Measurements from ENCODE around the gene DCTPP1. TPM values are rescaled to one million over a fixed set of nuclear protein-coding genes. Genes with fewer than 3 reads are reported as not detected.

Gene DCTPP1
- total RNA-seq, 4 donors from 2014 or later, result 20.7 to 33.3 (median 27.6) TPM

GRCh38 chr16:30444231-30445148 lies 14.7 kb upstream of the DCTPP1 start:
- Histone ChIP-seq H3K4me1 (peaks cover 0 to 24% (median 12%) of the 10 kb centered on the region in 4 donors), H3K9me3 (no peaks in the 10 kb centered on the region), H3K27ac (peak overlapping the region; percentile 92 to 96 (median 94)), H3K4me3 (peak overlapping the region; percentile 71 to 94 (median 86)), H3K27me3 (no peaks in the 10 kb centered on the region), H3K36me3 (peaks cover 0 to 14% (median 0%) of the 10 kb centered on the region in 3 donors)
- DNase-seq, result no peak
- no peak for TF ChIP-seq POLR2A (IDR thresholded peaks at IDR 0.05)
- TF ChIP-seq, protein P1, sequence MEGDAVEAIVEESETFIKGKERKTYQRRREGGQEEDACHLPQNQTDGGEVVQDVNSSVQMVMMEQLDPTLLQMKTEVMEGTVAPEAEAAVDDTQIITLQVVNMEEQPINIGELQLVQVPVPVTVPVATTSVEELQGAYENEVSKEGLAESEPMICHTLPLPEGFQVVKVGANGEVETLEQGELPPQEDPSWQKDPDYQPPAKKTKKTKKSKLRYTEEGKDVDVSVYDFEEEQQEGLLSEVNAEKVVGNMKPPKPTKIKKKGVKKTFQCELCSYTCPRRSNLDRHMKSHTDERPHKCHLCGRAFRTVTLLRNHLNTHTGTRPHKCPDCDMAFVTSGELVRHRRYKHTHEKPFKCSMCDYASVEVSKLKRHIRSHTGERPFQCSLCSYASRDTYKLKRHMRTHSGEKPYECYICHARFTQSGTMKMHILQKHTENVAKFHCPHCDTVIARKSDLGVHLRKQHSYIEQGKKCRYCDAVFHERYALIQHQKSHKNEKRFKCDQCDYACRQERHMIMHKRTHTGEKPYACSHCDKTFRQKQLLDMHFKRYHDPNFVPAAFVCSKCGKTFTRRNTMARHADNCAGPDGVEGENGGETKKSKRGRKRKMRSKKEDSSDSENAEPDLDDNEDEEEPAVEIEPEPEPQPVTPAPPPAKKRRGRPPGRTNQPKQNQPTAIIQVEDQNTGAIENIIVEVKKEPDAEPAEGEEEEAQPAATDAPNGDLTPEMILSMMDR (IDR thresholded peaks at IDR 0.05), result no peak

GRCh38 chr16:30443631-30444030 lies 13.8 kb upstream of the DCTPP1 start:
- no peaks in the 10 kb centered on the region for H3K9me3 ChIP-seq
- H3K4me3 ChIP-seq, result peak overlapping the region in 2 of 4 donors; percentile 80 to 94
- peaks cover 0 to 14% (median 0%) of the 10 kb centered on the region in 3 donors for H3K36me3 ChIP-seq
- peaks cover 0 to 24% (median 12%) of the 10 kb centered on the region in 4 donors for H3K4me1 ChIP-seq
- H3K27me3 ChIP-seq, result no peaks in the 10 kb centered on the region
- no peak overlapping the region for H3K27ac ChIP-seq
- no peak for TF ChIP-seq POLR2A (IDR thresholded peaks at IDR 0.05)
- no peak for DNase-seq

GRCh38 chr16:30439720-30440348 lies 10.0 kb upstream of the DCTPP1 start:
- no peak overlapping the region for H3K27ac ChIP-seq
- TF ChIP-seq, protein P1 (IDR thresholded peaks at IDR 0.05), result no peak
- no peak for TF ChIP-seq POLR2A (IDR thresholded peaks at IDR 0.05)
- H3K9me3 ChIP-seq, result no peaks in the 10 kb centered on the region
- no peak for DNase-seq
- H3K27me3 ChIP-seq, result no peaks in the 10 kb centered on the region
- peaks cover 0 to 14% (median 0%) of the 10 kb centered on the region in 3 donors for H3K36me3 ChIP-seq
- no peak overlapping the region for H3K4me3 ChIP-seq
- H3K4me1 ChIP-seq, result peaks cover 0 to 13% (median 7%) of the 10 kb centered on the region in 4 donors

GRCh38 chr16:30438835-30439234 lies 9.0 kb upstream of the DCTPP1 start:
- TF ChIP-seq POLR2A (IDR thresholded peaks at IDR 0.05), result no peak
- TF ChIP-seq, protein P1 (IDR thresholded peaks at IDR 0.05), result no peak
- DNase-seq, result no peak
- H3K36me3 ChIP-seq, result peaks cover 0 to 7% (median 0%) of the 10 kb centered on the region in 3 donors
- H3K9me3 ChIP-seq, result no peaks in the 10 kb centered on the region
- no peak overlapping the region for H3K4me3 ChIP-seq
- no peak overlapping the region for H3K27ac ChIP-seq
- H3K4me1 ChIP-seq, result peaks cover 0 to 6% (median 0%) of the 10 kb centered on the region in 4 donors
- H3K27me3 ChIP-seq, result no peaks in the 10 kb centered on the region

- H3K27me3 ChIP-seq, result no peaks in the 10 kb centered on the region
- TF ChIP-seq, protein P1 (IDR thresholded peaks at IDR 0.05), result no peak
- TF ChIP-seq POLR2A (IDR thresholded peaks at IDR 0.05), result no peak
- H3K4me1 ChIP-seq, result no peaks in the 10 kb centered on the region
- H3K27ac ChIP-seq, result no peak overlapping the region
- DNase-seq, result no peak
- no peaks in the 10 kb centered on the region for H3K36me3 ChIP-seq
- no peak overlapping the region for H3K4me3 ChIP-seq
- no peaks in the 10 kb centered on the region for H3K9me3 ChIP-seq
Measured at GRCh38 chr16:30437511-30438046, 7.7 kb upstream of the DCTPP1 start.
